Renal pelvis (tissue), 12 donors: Measurements from ENCODE around the gene HNRNPCL2. TPM values are rescaled to one million over a fixed set of nuclear protein-coding genes. Genes with fewer than 3 reads are reported as not detected.
"Not testable (repeated sequence)": the region's sequence is repeated elsewhere in the genome, so short reads cannot be mapped to it uniquely, and the experiment has no call there.

Experiments
- DNase-seq: peaks from one replicate; pipeline ENCODE4 v3.0.0-alpha.2; 2013
- long read RNA-seq, 16 experiments: transcript quantifications; one replicate each; lab custom pipeline, GENCODE V29; 2026
- polyA plus RNA-seq, 3 donors: library from polyadenylated mRNA; unstranded; fragments of 120-200 nt; gene quantifications; one replicate each; pipeline ENCODE4 v1.2.1, GENCODE V29; 2013; ENCODE audit not compliant: insufficient read length in 3 of 3

The HNRNPCL2 gene
- polyA plus RNA-seq = under 1 TPM in 1 of 3 donors, not detected in 2; 0.11 TPM
- long read RNA-seq, donor 1 = 0 reads
- long read RNA-seq, donor 2 = 0 reads
- long read RNA-seq, donor 3 = 0 reads
- long read RNA-seq, donor 4 = 0 reads
- long read RNA-seq, donor 5 = 0 reads
- long read RNA-seq, donor 6 = 0 reads
- long read RNA-seq, donor 7 = 0 reads
- long read RNA-seq, donor 8 = 0 reads
- long read RNA-seq, donor 9 = 0 reads
- long read RNA-seq, donor 10 = 0 reads
- long read RNA-seq, donor 11 = 0 reads
- long read RNA-seq, donor 12 = 0 reads
- long read RNA-seq, donor 13 = 0 reads
- long read RNA-seq, donor 14 = 0 reads
- long read RNA-seq, donor 15 = 0 reads
- long read RNA-seq, donor 16 = 0 reads

- not testable (repeated sequence) for DNase-seq
These were observed at the start of gene HNRNPCL2 for GRCh38 chr1:13116754-13117153. Gene HNRNPCL2, minus strand, starts transcription at chr1:13116854. Its CDS starts 454 bp downstream, at chr1:13116400.

- not testable (repeated sequence) for DNase-seq
These were observed 48.9 kb upstream of the HNRNPCL2 start, which contains the start of gene HNRNPCL4 for GRCh38 chr1:13165531-13165930. Gene HNRNPCL4, minus strand, starts transcription at chr1:13165631. Its CDS starts 164 bp downstream, at chr1:13165467.

GRCh38 chr1:13155909-13156308 lies 39.3 kb upstream of the HNRNPCL2 start, which contains the start of gene PRAMEF26:
Gene PRAMEF26, minus strand, starts transcription at chr1:13156009. Its CDS starts 2,914 bp downstream, at chr1:13153095.
- DNase-seq = not testable (repeated sequence)

- DNase-seq = not testable (repeated sequence)
These were observed 46.2 kb downstream of the HNRNPCL2 start, which contains the start of gene PRAMEF25 for GRCh38 chr1:13070474-13070873. Gene PRAMEF25, plus strand, starts transcription at chr1:13070774. Its CDS starts 2,920 bp downstream, at chr1:13073694.

Other genes starting within 250 kb of the HNRNPCL2 start
- not detected for gene PRAMEF4, start 230.7 kb downstream of the HNRNPCL2 start, polyA plus RNA-seq
- not detected for gene PRAMEF10, start 218.6 kb downstream of the HNRNPCL2 start, polyA plus RNA-seq
- not detected for gene PRAMEF7, start 200.2 kb downstream of the HNRNPCL2 start, polyA plus RNA-seq
- not detected for gene PRAMEF6, start 169.3 kb downstream of the HNRNPCL2 start, polyA plus RNA-seq
- gene PRAMEF27, start 60.3 kb downstream of the HNRNPCL2 start, polyA plus RNA-seq = not detected
- gene HNRNPCL3, start 56.1 kb downstream of the HNRNPCL2 start, polyA plus RNA-seq = not detected
- gene PRAMEF25, start 46.1 kb downstream of the HNRNPCL2 start, polyA plus RNA-seq = not detected
- not detected for gene PRAMEF26, start 39.2 kb upstream of the HNRNPCL2 start, polyA plus RNA-seq
- gene HNRNPCL4, start 48.8 kb upstream of the HNRNPCL2 start, polyA plus RNA-seq = under 1 TPM in 2 of 3 donors, not detected in 1; 0.27 to 0.28 TPM
- not detected for gene PRAMEF9, start 55.0 kb upstream of the HNRNPCL2 start, polyA plus RNA-seq
- not detected for gene PRAMEF13, start 84.6 kb upstream of the HNRNPCL2 start, polyA plus RNA-seq
- gene PRAMEF18, start 109.3 kb upstream of the HNRNPCL2 start, polyA plus RNA-seq = not detected
- gene PRAMEF5, start 137.3 kb upstream of the HNRNPCL2 start, polyA plus RNA-seq = not detected
- gene PRAMEF8, start 168.3 kb upstream of the HNRNPCL2 start, polyA plus RNA-seq = not detected
- gene PRAMEF33, start 186.7 kb upstream of the HNRNPCL2 start, polyA plus RNA-seq = not detected
- gene PRAMEF15, start 198.7 kb upstream of the HNRNPCL2 start, polyA plus RNA-seq = not detected
- not detected for gene PRAMEF14, start 230.3 kb upstream of the HNRNPCL2 start, polyA plus RNA-seq